ENCODE measurements around the gene SLC10A6. TPM values are rescaled to one million over a fixed set of nuclear protein-coding genes. Genes with fewer than 3 reads are reported as not detected.

Gene SLC10A6
- total RNA-seq, 1 experiment from 2014 or later: not detected

GRCh38 chr4:86840858-86841257 lies 8.3 kb downstream of the SLC10A6 start:
- no peaks in the 10 kb centered on the region for H3K9me3 ChIP-seq (ENCODE audit: control insufficient read depth, low read depth, low read length)
- H3K27me3 Mint-ChIP-seq (ENCODE audit: low read depth): no peaks in the 10 kb centered on the region; the same call in 1 of the 2 replicates
- H3K79me1 ChIP-seq (ENCODE audit: insufficient read depth, low read depth, low read length, poor library complexity, severe bottlenecking): no peaks in the 10 kb centered on the region
- no peak overlapping the region for H3K56ac ChIP-seq (ENCODE audit: insufficient read length, low read depth, low read length)
- H3K27me3 ChIP-seq (ENCODE audit: insufficient read depth, low read length): no peaks in the 10 kb centered on the region
- H3K4ac ChIP-seq (ENCODE audit: low read depth, low read length): no peak overlapping the region
- no peak overlapping the region for H2AFZ ChIP-seq (ENCODE audit: low read length)
- H3K9ac ChIP-seq (ENCODE audit: extremely low read depth, insufficient read length, low read length): no peak overlapping the region
- H2AK5ac ChIP-seq (ENCODE audit: insufficient read length, low read length): no peak overlapping the region
- no peak overlapping the region for H2BK12ac ChIP-seq (ENCODE audit: insufficient read length, low read depth, low read length)
- no peak for DNase-seq
- H3K9me3 Mint-ChIP-seq: no peaks in the 10 kb centered on the region
- no peak overlapping the region for H4K91ac ChIP-seq (ENCODE audit: insufficient read length, low read depth, low read length)
- H3K36me3 Mint-ChIP-seq (ENCODE audit: insufficient read depth in 1 of 3, low read depth in 3 of 3): no peaks in the 10 kb centered on the region
- H2BK20ac ChIP-seq (ENCODE audit: low read depth, low read length, poor library complexity, severe bottlenecking): no peak overlapping the region
- H3K27ac Mint-ChIP-seq: no peak overlapping the region
- no peak for TF ChIP-seq CTCF (conservative IDR thresholded peaks at IDR 0.05)
- H2BK120ac ChIP-seq (ENCODE audit: low read depth, low read length, poor library complexity, severe bottlenecking): no peak overlapping the region
- H3K4me2 ChIP-seq (ENCODE audit: insufficient read depth, insufficient read length, low read length): no peak overlapping the region
- H3K4me3 Mint-ChIP-seq: no peak overlapping the region
- H3K23me2 ChIP-seq (ENCODE audit: insufficient read length, low read depth, low read length, poor library complexity, severe bottlenecking): no peaks in the 10 kb centered on the region
- no peak overlapping the region for H4K8ac ChIP-seq (replicated peaks; ENCODE audit: insufficient read length, low read depth, low read length)
- H2BK5ac ChIP-seq (ENCODE audit: insufficient read length, low read length): no peak overlapping the region
- H2BK15ac ChIP-seq (ENCODE audit: low read depth, low read length): no peak overlapping the region
- no peaks in the 10 kb centered on the region for H3K79me2 ChIP-seq (ENCODE audit: insufficient read depth, low read length)
- no peak overlapping the region for H3K23ac ChIP-seq (ENCODE audit: insufficient read length, low read depth, low read length)
- H3K27ac ChIP-seq (ENCODE audit: insufficient read length, low read depth, low read length): no peak overlapping the region
- no peak overlapping the region for H3T11ph ChIP-seq (ENCODE audit: low read length)
- no peak overlapping the region for H3K14ac ChIP-seq (ENCODE audit: insufficient read depth, low read length)
- WGBS (ENCODE audit: extremely low coverage, insufficient read length, low lambda C conversion rate): no CpG with 5 or more reads among the region's 1 CpG
- no peaks in the 10 kb centered on the region for H3K4me1 Mint-ChIP-seq
- no peak overlapping the region for H3K18ac ChIP-seq (ENCODE audit: insufficient read length, low read depth, low read length)
- no peaks in the 10 kb centered on the region for H4K20me1 ChIP-seq (ENCODE audit: control insufficient read depth, insufficient read depth, insufficient read length)
- no peak overlapping the region for H4K5ac ChIP-seq (ENCODE audit: insufficient read length, low read depth, low read length)
- no peaks in the 10 kb centered on the region for H3K4me1 ChIP-seq (ENCODE audit: insufficient read depth, low read length)

Measured in H9 (cell line).